Fibroblast of mammary gland (primary cell): Measurements from ENCODE around the gene GCLC.

ENCODE experiments used
- DNase-seq: peaks from one replicate; pipeline ENCODE4 v3.0.0-alpha.2; 2010; ENCODE audit warnings: low read depth
- H3K4me3 ChIP-seq: 2 replicates; pipeline ENCODE4 v1.5.1; 2011; ENCODE audit warnings: low read depth, mild to moderate bottlenecking, low read length, moderate library complexity; ENCODE audit not compliant: control insufficient read depth
- CTCF ChIP-seq: conservative IDR thresholded peaks from 2 replicates; pipeline ENCODE4 v1.5.1; 2011; ENCODE audit warnings: low read depth, low read length, inconsistent platforms; ENCODE audit not compliant: control insufficient read depth, insufficient read depth

The GCLC gene

DNA sequence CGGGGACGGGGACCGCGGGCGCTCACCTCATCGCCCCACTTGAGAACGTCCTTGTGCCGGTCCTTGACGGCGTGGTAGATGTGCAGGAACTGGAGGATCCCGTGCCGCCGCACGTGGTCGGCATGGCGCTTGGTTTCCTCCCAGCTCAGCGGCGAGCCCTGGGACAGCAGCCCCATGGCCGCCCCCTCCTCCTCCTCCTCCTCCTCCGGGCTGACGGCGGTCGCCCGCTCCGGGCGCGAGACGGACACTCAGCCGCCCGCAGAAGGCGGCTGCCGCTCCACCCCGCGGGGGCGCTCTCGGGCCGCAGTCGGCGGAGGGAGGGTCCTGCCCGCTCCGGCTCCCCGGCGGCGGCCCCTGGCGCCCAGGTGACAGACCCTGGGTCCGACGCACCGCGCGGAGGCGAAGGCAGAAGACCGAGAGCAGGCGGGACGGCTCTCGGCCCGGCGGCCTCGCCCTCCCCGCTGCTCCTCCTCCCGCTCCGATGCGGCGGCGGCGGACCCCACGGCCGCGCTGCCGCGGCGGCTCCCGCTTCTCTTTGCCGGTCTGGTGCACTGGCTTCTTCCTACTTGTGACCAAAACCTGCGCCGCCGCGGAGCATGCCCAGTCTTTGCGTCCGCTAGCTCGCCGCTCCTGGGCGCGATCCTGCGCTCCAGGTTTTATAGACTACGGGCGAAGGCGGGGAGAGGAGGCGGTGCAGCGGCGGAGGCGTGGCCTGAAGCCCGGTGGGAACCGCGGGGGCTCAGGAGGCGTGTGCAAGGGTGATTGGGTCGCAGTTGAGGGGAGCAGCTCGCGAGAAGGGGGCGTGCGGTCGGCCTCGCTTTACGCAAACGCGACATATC, at the start of gene GCLC:
Gene GCLC, minus strand, starts transcription at position 632 of the 839 bp plus-strand sequence. Its CDS starts 456 bp downstream, at position 176.
- peak; percentile 92 for DNase-seq
- TF ChIP-seq CTCF, result no peak
- H3K4me3 ChIP-seq, result peak within 1 kb of the TSS; percentile 65

GRCh38 chr6:53594596-53594995, 49.7 kb upstream of the GCLC start:
- H3K4me3 ChIP-seq, result no peak overlapping the region
- no peak for TF ChIP-seq CTCF
- DNase-seq, result no peak

DNA sequence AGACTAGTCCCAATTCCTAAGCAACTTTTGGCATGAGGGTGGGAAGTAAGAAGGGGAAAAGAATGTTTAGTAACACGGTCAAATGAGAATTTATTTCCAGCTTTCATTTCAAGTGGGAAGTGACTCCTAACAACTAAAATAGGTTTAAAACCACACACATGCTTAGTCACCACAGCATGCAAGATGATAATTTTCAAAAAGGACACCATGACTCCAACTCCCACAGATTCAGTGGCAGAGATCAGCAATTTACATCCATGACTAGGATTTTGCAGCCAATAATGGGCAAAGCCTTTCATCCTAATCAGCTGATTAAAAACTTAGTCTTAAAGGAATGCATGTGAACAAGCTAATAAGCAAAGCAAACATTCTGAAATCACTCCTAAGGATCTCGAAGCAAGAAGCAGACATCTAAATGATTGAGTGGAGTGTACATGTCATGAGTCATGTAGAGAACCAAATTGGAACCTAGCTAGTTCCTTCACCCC, 48.1 kb upstream of the GCLC start:
- no peak overlapping the region for H3K4me3 ChIP-seq
- DNase-seq, result peak; percentile 86
- TF ChIP-seq CTCF, result no peak

DNA sequence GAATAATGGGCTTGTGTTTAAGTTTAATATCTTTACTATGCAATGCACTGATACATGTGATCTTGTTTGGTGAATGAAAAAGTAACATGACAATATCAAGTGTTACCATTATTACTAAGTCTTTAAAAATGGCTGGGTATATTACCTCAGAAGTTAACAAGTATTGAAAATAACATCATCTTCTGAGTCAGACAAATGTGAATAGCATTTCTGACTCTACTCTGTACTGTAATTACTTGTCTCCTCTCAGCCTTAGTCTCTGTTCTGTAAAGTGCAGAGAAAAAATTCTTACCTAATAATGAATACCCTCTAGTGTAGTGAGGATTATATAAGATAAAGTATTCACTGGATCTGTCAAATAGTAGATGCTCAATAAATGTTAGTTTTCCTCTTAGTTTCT, 47.0 kb upstream of the GCLC start:
- no peak for TF ChIP-seq CTCF
- DNase-seq, result peak; percentile 14
- no peak overlapping the region for H3K4me3 ChIP-seq

- no peak for DNase-seq
- H3K4me3 ChIP-seq, result no peak overlapping the region
- TF ChIP-seq CTCF, result no peak
Observed at GRCh38 chr6:53588816-53589509, 44.1 kb upstream of the GCLC start.

- no peak overlapping the region for H3K4me3 ChIP-seq
- no peak for TF ChIP-seq CTCF
Observed at GRCh38 chr6:53587291-53587690, 42.4 kb upstream of the GCLC start.

More at GRCh38 chr6:53587291-53587690, 42.4 kb upstream of the GCLC start:
- DNase-seq, result no peak
